Coronary artery (tissue), 2 donors: ENCODE measurements around the gene PIK3R5.
"Not testable (repeated sequence)": the region's sequence is repeated elsewhere in the genome, so short reads cannot be mapped to it uniquely, and the experiment has no call there.

Source experiments
- DNase-seq: peaks from one replicate; pipeline ENCODE4 v3.0.0-alpha.2; 2017; ENCODE audit warnings: low spot score
- H3K27ac ChIP-seq, 2 donors: fragments of 200-600 bp; sonication (generic); one replicate each; pipeline ENCODE4 v1.5.1; 2016 to 2019
- H3K4me3 ChIP-seq: fragments of 200-600 bp; sonication (generic); 2 replicates; pipeline ENCODE4 v1.5.1; 2016; ENCODE audit warnings: mild to moderate bottlenecking, moderate library complexity
- CTCF ChIP-seq: fragments of 200-600 bp; sonication (generic); IDR thresholded peaks from one replicate; pipeline ENCODE4 v1.5.1; 2019; ENCODE audit warnings: antibody characterized with exemption

The PIK3R5 gene

GRCh38 chr17:8859804-8860430, 105.6 kb downstream of the PIK3R5 start:
- DNase-seq: no peak
- Histone ChIP-seq H3K4me3 (no peak overlapping the region), H3K27ac (no peak overlapping the region)
- no peak for TF ChIP-seq CTCF

GRCh38 chr17:8859027-8859803, 106.3 kb downstream of the PIK3R5 start:
- TF ChIP-seq CTCF: no peak
- Histone ChIP-seq H3K4me3 (no peak overlapping the region), H3K27ac (no peak overlapping the region)
- no peak for DNase-seq

GRCh38 chr17:8857919-8858318, 107.6 kb downstream of the PIK3R5 start:
- no peak for TF ChIP-seq CTCF
- H3K4me3 ChIP-seq: no peak overlapping the region
- no peak for DNase-seq
- H3K27ac ChIP-seq: no peak overlapping the region

- H3K27ac ChIP-seq: no peak overlapping the region
- TF ChIP-seq CTCF: no peak
- no peak overlapping the region for H3K4me3 ChIP-seq
- no peak for DNase-seq
These were observed 108.5 kb downstream of the PIK3R5 start for GRCh38 chr17:8856869-8857575.

GRCh38 chr17:8856205-8856603, 109.3 kb downstream of the PIK3R5 start:
- not testable (repeated sequence) for H3K4me3 ChIP-seq, DNase-seq, H3K27ac ChIP-seq

- Histone ChIP-seq H3K27ac (no peak overlapping the region), H3K4me3 (no peak overlapping the region)
- TF ChIP-seq CTCF: no peak
- DNase-seq: no peak
These were observed 109.9 kb downstream of the PIK3R5 start for GRCh38 chr17:8855477-8856204.

- no peak for DNase-seq
These were observed 113.9 kb downstream of the PIK3R5 start for GRCh38 chr17:8851600-8851999.

More at GRCh38 chr17:8851600-8851999, 113.9 kb downstream of the PIK3R5 start:
- Histone ChIP-seq H3K4me3 (no peak overlapping the region), H3K27ac (no peak overlapping the region)
- no peak for TF ChIP-seq CTCF
